ENCODE results near the gene POLD4.
"Not testable (repeated sequence)": the region's sequence is repeated elsewhere in the genome, so short reads cannot be mapped to it uniquely, and the experiment has no call there.

POLD4 gene

GRCh38 chr11:67318876-67319275 is 34.5 kb downstream of the POLD4 start:
- H3K23ac ChIP-seq (ENCODE audit: low read length); H3K27me3 ChIP-seq (ENCODE audit: insufficient read depth, low read length); H2BK5ac ChIP-seq (ENCODE audit: low read depth, low read length, poor library complexity); H4K12ac ChIP-seq (ENCODE audit: low read depth, low read length); H4K91ac ChIP-seq (ENCODE audit: low read depth, low read length); H2AFZ ChIP-seq (ENCODE audit: insufficient read depth, low read length, poor library complexity); H3K9me3 ChIP-seq (ENCODE audit: insufficient read depth, low read depth, low read length); H3K9ac ChIP-seq (ENCODE audit: low read length); H3K4me3 ChIP-seq (ENCODE audit: low read depth, low read length); H3K4ac ChIP-seq (ENCODE audit: low read depth, low read length); H3K79me2 ChIP-seq (ENCODE audit: control insufficient read depth, insufficient read depth, low read length, poor library complexity); H3K14ac ChIP-seq (ENCODE audit: low read length); H3K79me1 ChIP-seq (ENCODE audit: low read length); H4K8ac ChIP-seq (ENCODE audit: low read depth, low read length); H2AK5ac ChIP-seq (ENCODE audit: low read length); H3K4me2 ChIP-seq (ENCODE audit: low read length); H3K4me1 ChIP-seq (ENCODE audit: control insufficient read depth in 1 of 2, insufficient read depth in 2 of 2, low read length in 2 of 2); H3K36me3 ChIP-seq (ENCODE audit: control insufficient read depth in 1 of 2, insufficient read depth in 2 of 2, low read length in 2 of 2); H2BK120ac ChIP-seq (ENCODE audit: insufficient read depth, low read length, poor library complexity); DNase-seq; H2BK12ac ChIP-seq (ENCODE audit: low read length); H3K27ac ChIP-seq (ENCODE audit: low read depth, low read length); H3K18ac ChIP-seq (ENCODE audit: low read length): not testable (repeated sequence)
- no CpG with 5 or more reads among the region's 12 CpGs for WGBS (ENCODE audit: extremely low coverage, insufficient coverage, insufficient read length)

- no CpG with 5 or more reads among the region's 53 CpGs for WGBS (ENCODE audit: extremely low coverage, insufficient coverage, insufficient read length)
- Histone ChIP-seq H4K91ac (ENCODE audit: low read depth, low read length) (no peak overlapping the region), H3K79me2 (ENCODE audit: control insufficient read depth, insufficient read depth, low read length, poor library complexity) (peaks cover 5% of the 10 kb centered on the region), H3K18ac (ENCODE audit: low read length) (peak overlapping the region; percentile 16), H2BK5ac (ENCODE audit: low read depth, low read length, poor library complexity) (no peak overlapping the region), H3K4me2 (ENCODE audit: low read length) (peak overlapping the region; percentile 77), H3K9me3 (ENCODE audit: insufficient read depth, low read depth, low read length) (no peaks in the 10 kb centered on the region), H4K8ac (ENCODE audit: low read depth, low read length) (peak overlapping the region; percentile 62), H3K4me3 (ENCODE audit: low read depth, low read length) (peak overlapping the region; percentile 70), H2BK120ac (ENCODE audit: insufficient read depth, low read length, poor library complexity) (no peak overlapping the region), H3K27ac (ENCODE audit: low read depth, low read length) (no peak overlapping the region), H2AFZ (ENCODE audit: insufficient read depth, low read length, poor library complexity) (peak overlapping the region; percentile 90), H2BK12ac (ENCODE audit: low read length) (no peak overlapping the region), H3K9ac (ENCODE audit: low read length) (no peak overlapping the region), H2AK5ac (ENCODE audit: low read length) (no peak overlapping the region), H3K4me1 (ENCODE audit: control insufficient read depth in 1 of 2, insufficient read depth in 2 of 2, low read length in 2 of 2) (peaks cover 5 to 8% of the 10 kb centered on the region in 2 experiments), H3K14ac (ENCODE audit: low read length) (peak overlapping the region; percentile 40), H3K79me1 (ENCODE audit: low read length) (peaks cover 8% of the 10 kb centered on the region), H3K36me3 (ENCODE audit: control insufficient read depth in 1 of 2, insufficient read depth in 2 of 2, low read length in 2 of 2) (no peaks in the 10 kb centered on the region), H4K12ac (ENCODE audit: low read depth, low read length) (no peak overlapping the region), H3K27me3 (ENCODE audit: insufficient read depth, low read length) (peaks cover 3% of the 10 kb centered on the region), H3K4ac (ENCODE audit: low read depth, low read length) (no peak overlapping the region), H3K23ac (ENCODE audit: low read length) (no peak overlapping the region)
- DNase-seq: no peak
Measured at GRCh38 chr11:67317888-67318555, 35.3 kb downstream of the POLD4 start.

GRCh38 chr11:67317205-67317887 is 36.0 kb downstream of the POLD4 start:
- Histone ChIP-seq H3K18ac (ENCODE audit: low read length) (peak overlapping the region; percentile 90), H3K23ac (ENCODE audit: low read length) (no peak overlapping the region), H3K4ac (ENCODE audit: low read depth, low read length) (peak overlapping the region; percentile 81), H2AFZ (ENCODE audit: insufficient read depth, low read length, poor library complexity) (peak overlapping the region; percentile 68), H3K14ac (ENCODE audit: low read length) (peak overlapping the region; percentile 96), H3K4me2 (ENCODE audit: low read length) (peak overlapping the region; percentile 77), H2BK120ac (ENCODE audit: insufficient read depth, low read length, poor library complexity) (peak overlapping the region; percentile 74), H2BK12ac (ENCODE audit: low read length) (peak overlapping the region; percentile 38), H3K79me1 (ENCODE audit: low read length) (peaks cover 11% of the 10 kb centered on the region), H3K27me3 (ENCODE audit: insufficient read depth, low read length) (peaks cover 3% of the 10 kb centered on the region), H3K9ac (ENCODE audit: low read length) (peak overlapping the region; percentile 59), H4K12ac (ENCODE audit: low read depth, low read length) (peak overlapping the region; percentile 95), H3K9me3 (ENCODE audit: insufficient read depth, low read depth, low read length) (no peaks in the 10 kb centered on the region), H2BK5ac (ENCODE audit: low read depth, low read length, poor library complexity) (peak overlapping the region; percentile 83), H4K8ac (ENCODE audit: low read depth, low read length) (peak overlapping the region; percentile 94), H2AK5ac (ENCODE audit: low read length) (no peak overlapping the region), H4K91ac (ENCODE audit: low read depth, low read length) (peak overlapping the region; percentile 93), H3K79me2 (ENCODE audit: control insufficient read depth, insufficient read depth, low read length, poor library complexity) (peaks cover 5% of the 10 kb centered on the region), H3K27ac (ENCODE audit: low read depth, low read length) (peak overlapping the region; percentile 95), H3K36me3 (ENCODE audit: control insufficient read depth in 1 of 2, insufficient read depth in 2 of 2, low read length in 2 of 2) (no peaks in the 10 kb centered on the region), H3K4me3 (ENCODE audit: low read depth, low read length) (peak overlapping the region; percentile 77), H3K4me1 (ENCODE audit: control insufficient read depth in 1 of 2, insufficient read depth in 2 of 2, low read length in 2 of 2) (peaks cover 11 to 14% of the 10 kb centered on the region in 2 experiments)
- no CpG with 5 or more reads among the region's 55 CpGs for WGBS (ENCODE audit: extremely low coverage, insufficient coverage, insufficient read length)
- peak; percentile 97 to 100 for DNase-seq

GRCh38 chr11:67316882-67317204 is 36.5 kb downstream of the POLD4 start:
- Histone ChIP-seq H3K9me3 (ENCODE audit: insufficient read depth, low read depth, low read length) (no peaks in the 10 kb centered on the region), H3K27ac (ENCODE audit: low read depth, low read length) (peak overlapping the region; percentile 95), H3K4me1 (ENCODE audit: control insufficient read depth in 1 of 2, insufficient read depth in 2 of 2, low read length in 2 of 2) (peaks cover 11 to 16% of the 10 kb centered on the region in 2 experiments), H3K9ac (ENCODE audit: low read length) (peak overlapping the region; percentile 59), H3K79me2 (ENCODE audit: control insufficient read depth, insufficient read depth, low read length, poor library complexity) (peaks cover 5% of the 10 kb centered on the region), H3K79me1 (ENCODE audit: low read length) (peaks cover 11% of the 10 kb centered on the region), H2AFZ (ENCODE audit: insufficient read depth, low read length, poor library complexity) (peak overlapping the region; percentile 68), H2BK12ac (ENCODE audit: low read length) (no peak overlapping the region), H3K27me3 (ENCODE audit: insufficient read depth, low read length) (peaks cover 3% of the 10 kb centered on the region), H3K4ac (ENCODE audit: low read depth, low read length) (peak overlapping the region; percentile 31), H3K23ac (ENCODE audit: low read length) (no peak overlapping the region), H4K91ac (ENCODE audit: low read depth, low read length) (peak overlapping the region; percentile 93), H3K4me3 (ENCODE audit: low read depth, low read length) (peak overlapping the region; percentile 77), H3K4me2 (ENCODE audit: low read length) (peak overlapping the region; percentile 77), H4K12ac (ENCODE audit: low read depth, low read length) (peak overlapping the region; percentile 95), H3K18ac (ENCODE audit: low read length) (peak overlapping the region; percentile 90), H2AK5ac (ENCODE audit: low read length) (no peak overlapping the region), H3K36me3 (ENCODE audit: control insufficient read depth in 1 of 2, insufficient read depth in 2 of 2, low read length in 2 of 2) (peaks cover 0 to 1% of the 10 kb centered on the region in 2 experiments), H4K8ac (ENCODE audit: low read depth, low read length) (peak overlapping the region; percentile 94), H3K14ac (ENCODE audit: low read length) (peak overlapping the region; percentile 96), H2BK120ac (ENCODE audit: insufficient read depth, low read length, poor library complexity) (peak overlapping the region; percentile 74), H2BK5ac (ENCODE audit: low read depth, low read length, poor library complexity) (peak overlapping the region; percentile 83)
- no peak for DNase-seq
- no CpG with 5 or more reads among the region's 10 CpGs for WGBS (ENCODE audit: extremely low coverage, insufficient coverage, insufficient read length)

Data from trophoblast cell (in vitro differentiated cells and primary cell).